ENCODE data around the gene BMPR1A. TPM values are rescaled to one million over a fixed set of nuclear protein-coding genes. Genes with fewer than 3 reads are reported as not detected.
A peak's percentile ranks its signal among the peaks of the same experiment; 100 is the strongest.

The BMPR1A gene
- total and polyA plus RNA-seq, 2 experiments from 2014 or later = 14.2 to 82.5 TPM

- DNase-seq (ENCODE audit: low spot score) (peak; percentile 89), ATAC-seq (peak; percentile 66)
- H3K27ac ChIP-seq (ENCODE audit: low read depth) = no peak overlapping the region
- Mint-ChIP-seq H3K4me1 (peaks cover 40% of the 10 kb centered on the region), H3K27me3 (ENCODE audit: insufficient read depth, low read depth, poor library complexity) (peaks cover 19% of the 10 kb centered on the region), H3K9me3 (peaks cover 2% of the 10 kb centered on the region; the same call in 1 of the 3 replicates), H3K36me3 (ENCODE audit: low read depth) (no peaks in the 10 kb centered on the region), H3K27ac (peak overlapping the region; percentile 96), H3K4me3 (no peak overlapping the region; the same call in 2 of the 3 replicates)
- H4K20me1 ChIP-seq (replicated peaks; ENCODE audit: insufficient read depth) = no peaks in the 10 kb centered on the region
- TF ChIP-seq ETS1 (IDR thresholded peaks at IDR 0.05) (peak; percentile 20; the same call in 1 of the 2 replicates), CTCF (conservative IDR thresholded peaks at IDR 0.05; ENCODE audit: low read depth in 2 of 2) (peak; percentile 96 to 100), ZNF331 (CRISPR knock-in tag; IDR thresholded peaks at IDR 0.05; ENCODE audit: low read depth) (no peak), EZH2 (IDR thresholded peaks at IDR 0.05; ENCODE audit: low read depth, unreplicated experiment) (no peak)
- no peak overlapping the region for H3K4me3 ChIP-seq
- peak overlapping the region; percentile 81 for H2AFZ ChIP-seq
- H3K4me1 ChIP-seq (ENCODE audit: insufficient read depth) = peaks cover 45% of the 10 kb centered on the region
- H3K9me2 ChIP-seq (ENCODE audit: insufficient read depth) = no peaks in the 10 kb centered on the region
- H3K36me3 ChIP-seq (ENCODE audit: insufficient read depth) = no peaks in the 10 kb centered on the region
- no peaks in the 10 kb centered on the region for H3K79me2 ChIP-seq (replicated peaks; ENCODE audit: insufficient read depth)
- H3K4me2 ChIP-seq = 0 out of 2 replicates have a peak overlapping the region, but pooled peaks have one; percentile 26
- H3K27me3 ChIP-seq (ENCODE audit: insufficient read depth) = no peaks in the 10 kb centered on the region
- H3F3A ChIP-seq (replicated peaks; ENCODE audit: low read depth) = peaks cover 4% of the 10 kb centered on the region; the same call in 1 of the 2 replicates
Measured at GRCh38 chr10:86960003-86960862, 203.8 kb downstream of the BMPR1A start.

- peak overlapping the region; percentile 81; the same call in 1 of the 2 replicates for H2AFZ ChIP-seq
- H3K79me2 ChIP-seq (replicated peaks; ENCODE audit: insufficient read depth) = no peaks in the 10 kb centered on the region
- ATAC-seq (peak; percentile 6; the same call in 2 of the 3 replicates), DNase-seq (ENCODE audit: low spot score) (no peak)
- peaks cover 38% of the 10 kb centered on the region for H3K4me1 Mint-ChIP-seq
- no peaks in the 10 kb centered on the region for H3K27me3 ChIP-seq (ENCODE audit: insufficient read depth)
- no peaks in the 10 kb centered on the region for H3K9me2 ChIP-seq (ENCODE audit: insufficient read depth)
- H3K36me3 Mint-ChIP-seq (ENCODE audit: low read depth) = no peaks in the 10 kb centered on the region
- no peaks in the 10 kb centered on the region for H3F3A ChIP-seq (replicated peaks; ENCODE audit: low read depth)
- H3K27ac Mint-ChIP-seq = peak overlapping the region; percentile 96
- H3K4me3 Mint-ChIP-seq = no peak overlapping the region; the same call in 2 of the 3 replicates
- H3K27ac ChIP-seq (ENCODE audit: low read depth) = no peak overlapping the region
- no peak overlapping the region for H3K4me3 ChIP-seq
- H3K9me3 Mint-ChIP-seq = peaks cover 2% of the 10 kb centered on the region; the same call in 1 of the 3 replicates
- H3K36me3 ChIP-seq (ENCODE audit: insufficient read depth) = no peaks in the 10 kb centered on the region
- no peaks in the 10 kb centered on the region for H4K20me1 ChIP-seq (replicated peaks; ENCODE audit: insufficient read depth)
- H3K4me2 ChIP-seq = 0 out of 2 replicates have a peak overlapping the region, but pooled peaks have one; percentile 26
- peaks cover 24% of the 10 kb centered on the region for H3K27me3 Mint-ChIP-seq (ENCODE audit: insufficient read depth, low read depth, poor library complexity)
- peaks cover 43% of the 10 kb centered on the region for H3K4me1 ChIP-seq (ENCODE audit: insufficient read depth)
- TF ChIP-seq EZH2phosphoT487 (IDR thresholded peaks at IDR 0.05; ENCODE audit: unreplicated experiment) (no peak), NANOG (IDR thresholded peaks at IDR 0.05; ENCODE audit: borderline replicate concordance) (no peak), ETS1 (IDR thresholded peaks at IDR 0.05) (no peak), STAT1 (IDR thresholded peaks at IDR 0.05; ENCODE audit: unreplicated experiment) (no peak), ZNF114 (CRISPR knock-in tag; IDR thresholded peaks at IDR 0.05) (no peak), CREB1 (CRISPR knock-in tag; IDR thresholded peaks at IDR 0.05; ENCODE audit: low read depth) (no peak), POLR2AphosphoS5 (IDR thresholded peaks at IDR 0.05; ENCODE audit: low read depth) (no peak), JUNB (IDR thresholded peaks at IDR 0.05; ENCODE audit: unreplicated experiment) (no peak)
Measured at GRCh38 chr10:86960863-86961434, 204.5 kb downstream of the BMPR1A start.
